ENCODE results near the gene SHB.

SHB gene

GRCh38 chr9:37943345-37944265 is 125.4 kb downstream of the SHB start:
- DNase-seq (ENCODE audit: low read depth in 1 of 2, low spot score in 1 of 2) = peak in 1 of 2 experiments; percentile 30
- in situ Hi-C loops (cut with HindIII; ENCODE audit: low pct_unique_long_range_greater_than_20kb, low sequenced_read_pairs) = no loop called here
- no peak for TF ChIP-seq JUND (IDR thresholded peaks at IDR 0.05; ENCODE audit: low read depth)

- in situ Hi-C loops (cut with HindIII; ENCODE audit: low pct_unique_long_range_greater_than_20kb, low sequenced_read_pairs) = no loop called here
- TF ChIP-seq JUND (IDR thresholded peaks at IDR 0.05; ENCODE audit: low read depth) = no peak
- no peak for DNase-seq (ENCODE audit: low read depth in 1 of 2, low spot score in 1 of 2)
Observed at GRCh38 chr9:37942621-37943344, 126.2 kb downstream of the SHB start.

- TF ChIP-seq JUND (IDR thresholded peaks at IDR 0.05; ENCODE audit: low read depth) = no peak
- in situ Hi-C loops (cut with HindIII; ENCODE audit: low pct_unique_long_range_greater_than_20kb, low sequenced_read_pairs) = no loop called here
- no peak for DNase-seq (ENCODE audit: low read depth in 1 of 2, low spot score in 1 of 2)
Observed at GRCh38 chr9:37941253-37941652, 127.8 kb downstream of the SHB start.

- no peak for TF ChIP-seq JUND (IDR thresholded peaks at IDR 0.05; ENCODE audit: low read depth)
- DNase-seq (ENCODE audit: low read depth in 1 of 2, low spot score in 1 of 2) = no peak
- in situ Hi-C loops (cut with HindIII; ENCODE audit: low pct_unique_long_range_greater_than_20kb, low sequenced_read_pairs) = no loop called here
Observed at GRCh38 chr9:37939575-37940095, 129.4 kb downstream of the SHB start.

- TF ChIP-seq JUND (IDR thresholded peaks at IDR 0.05; ENCODE audit: low read depth) = no peak
- DNase-seq (ENCODE audit: low read depth in 1 of 2, low spot score in 1 of 2) = no peak
- in situ Hi-C loops (cut with HindIII; ENCODE audit: low pct_unique_long_range_greater_than_20kb, low sequenced_read_pairs) = no loop called here
Observed at GRCh38 chr9:37938121-37938891, 130.7 kb downstream of the SHB start.

GRCh38 chr9:37937366-37937765 is 131.7 kb downstream of the SHB start:
- TF ChIP-seq JUND (IDR thresholded peaks at IDR 0.05; ENCODE audit: low read depth) = no peak
- in situ Hi-C loops (cut with HindIII; ENCODE audit: low pct_unique_long_range_greater_than_20kb, low sequenced_read_pairs) = no loop called here
- DNase-seq (ENCODE audit: low read depth in 1 of 2, low spot score in 1 of 2) = no peak

GRCh38 chr9:37936965-37937364 is 132.1 kb downstream of the SHB start:
- TF ChIP-seq JUND (IDR thresholded peaks at IDR 0.05; ENCODE audit: low read depth) = no peak
- DNase-seq (ENCODE audit: low read depth in 1 of 2, low spot score in 1 of 2) = no peak
- in situ Hi-C loops (cut with HindIII; ENCODE audit: low pct_unique_long_range_greater_than_20kb, low sequenced_read_pairs) = no loop called here

GRCh38 chr9:37936376-37936775 is 132.7 kb downstream of the SHB start:
- TF ChIP-seq JUND (IDR thresholded peaks at IDR 0.05; ENCODE audit: low read depth) = no peak
- in situ Hi-C loops (cut with HindIII; ENCODE audit: low pct_unique_long_range_greater_than_20kb, low sequenced_read_pairs) = no loop called here
- DNase-seq (ENCODE audit: low read depth in 1 of 2, low spot score in 1 of 2) = no peak

- no peak for DNase-seq (ENCODE audit: low read depth in 1 of 2, low spot score in 1 of 2)
- no peak for TF ChIP-seq JUND (IDR thresholded peaks at IDR 0.05; ENCODE audit: low read depth)
- in situ Hi-C loops (cut with HindIII; ENCODE audit: low pct_unique_long_range_greater_than_20kb, low sequenced_read_pairs) = no loop called here
Observed at GRCh38 chr9:37935096-37935495, 133.9 kb downstream of the SHB start.

- no peak for DNase-seq (ENCODE audit: low read depth in 1 of 2, low spot score in 1 of 2)
- in situ Hi-C loops (cut with HindIII; ENCODE audit: low pct_unique_long_range_greater_than_20kb, low sequenced_read_pairs) = no loop called here
- no peak for TF ChIP-seq JUND (IDR thresholded peaks at IDR 0.05; ENCODE audit: low read depth)
Observed at GRCh38 chr9:37931592-37931991, 137.4 kb downstream of the SHB start.

GRCh38 chr9:37929441-37929895 is 139.6 kb downstream of the SHB start:
- DNase-seq (ENCODE audit: low read depth in 1 of 2, low spot score in 1 of 2) = no peak
- in situ Hi-C loops (cut with HindIII; ENCODE audit: low pct_unique_long_range_greater_than_20kb, low sequenced_read_pairs) = no loop called here
- no peak for TF ChIP-seq JUND (IDR thresholded peaks at IDR 0.05; ENCODE audit: low read depth)
